ENCODE data around the gene UBE2Q2.

UBE2Q2 gene

DNA sequence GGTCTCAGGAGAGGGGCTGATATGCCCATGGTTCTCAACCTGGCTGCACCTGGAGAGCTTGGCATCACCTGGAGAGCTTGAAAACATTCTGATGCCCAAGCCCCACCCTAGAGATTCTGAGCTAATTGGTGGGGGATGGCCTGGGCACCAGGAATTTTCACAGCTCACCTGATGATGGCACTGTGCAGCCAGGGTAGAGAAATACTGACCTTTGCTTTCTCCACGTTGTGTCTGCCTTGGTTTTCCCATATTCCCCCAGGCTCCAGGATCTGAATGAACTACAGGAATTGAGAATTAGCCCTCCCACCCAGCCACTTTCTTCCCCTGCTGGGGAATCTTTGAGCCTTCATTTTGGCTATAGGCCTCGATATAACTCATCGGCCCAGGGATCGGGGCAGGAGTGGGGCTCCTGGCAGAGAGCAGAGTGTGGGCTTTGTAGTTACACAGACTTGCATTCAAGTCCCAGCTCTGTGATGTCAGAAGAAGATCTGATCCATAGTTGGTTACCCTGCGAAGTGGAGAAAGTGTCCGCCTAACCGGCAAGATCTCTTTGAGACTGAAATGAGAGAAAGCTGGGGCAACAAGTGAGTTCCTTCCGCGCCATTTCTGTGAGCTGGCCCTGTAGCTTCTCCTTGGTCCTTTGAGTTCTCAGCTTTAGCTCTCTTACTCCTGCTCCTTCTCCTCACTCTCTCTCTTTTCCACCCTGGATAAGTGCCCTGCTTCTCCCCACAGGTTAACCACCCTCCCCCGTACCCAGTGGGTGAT lies 33.1 kb upstream of the UBE2Q2 start:
- Histone ChIP-seq H3K4me1 (ENCODE audit: control insufficient read depth, insufficient read depth, low read length) (no peaks in the 10 kb centered on the region), H3K36me3 (ENCODE audit: control insufficient read depth, insufficient read depth, low read length) (no peaks in the 10 kb centered on the region), H3K9me3 (ENCODE audit: control insufficient read depth, low read length) (no peaks in the 10 kb centered on the region), H3K27ac (ENCODE audit: insufficient read depth, low read depth, low read length, poor library complexity, severe bottlenecking) (no peak overlapping the region), H3K4me3 (ENCODE audit: insufficient read depth, low read depth, low read length) (no peak overlapping the region), H3K27me3 (ENCODE audit: control insufficient read depth, insufficient read depth, low read length, poor library complexity, severe bottlenecking) (no peaks in the 10 kb centered on the region)
- WGBS, 2 experiments, result 79 to 81% methylated on average over 10 of the region's 10 CpGs

- H3K36me3 ChIP-seq (ENCODE audit: control insufficient read depth, insufficient read depth, low read length), result no peaks in the 10 kb centered on the region
- H3K27ac ChIP-seq (ENCODE audit: insufficient read depth, low read depth, low read length, poor library complexity, severe bottlenecking), result no peak overlapping the region
- no peaks in the 10 kb centered on the region for H3K9me3 ChIP-seq (ENCODE audit: control insufficient read depth, low read length)
- WGBS, 2 experiments, result 96 to 98% methylated on average over 2 of the region's 2 CpGs
- no peaks in the 10 kb centered on the region for H3K4me1 ChIP-seq (ENCODE audit: control insufficient read depth, insufficient read depth, low read length)
- no peaks in the 10 kb centered on the region for H3K27me3 ChIP-seq (ENCODE audit: control insufficient read depth, insufficient read depth, low read length, poor library complexity, severe bottlenecking)
- no peak overlapping the region for H3K4me3 ChIP-seq (ENCODE audit: insufficient read depth, low read depth, low read length)
Measured at GRCh38 chr15:75810874-75811498, 32.3 kb upstream of the UBE2Q2 start.

DNA sequence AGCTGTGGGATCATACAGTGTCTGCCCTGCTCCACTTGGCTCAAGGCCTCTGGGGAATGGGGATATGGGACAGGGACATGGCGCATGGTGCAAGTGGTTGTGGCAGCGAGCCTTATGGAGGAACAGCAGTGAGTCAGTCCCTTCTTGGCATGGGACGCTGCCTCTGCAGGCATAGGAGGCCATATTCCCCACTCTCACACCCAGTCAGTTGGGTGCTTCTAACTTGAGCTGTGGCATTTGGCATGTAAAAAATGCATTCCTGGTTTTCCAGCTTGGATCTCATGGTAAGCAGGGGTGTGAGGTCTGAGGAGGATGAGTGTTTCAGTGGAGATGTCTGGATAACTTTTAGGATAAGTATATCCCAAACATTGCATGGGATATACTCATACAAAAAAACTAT lies 31.6 kb upstream of the UBE2Q2 start:
- 91 to 99% methylated on average over 3 of the region's 3 CpGs for WGBS, 2 experiments
- Histone ChIP-seq H3K4me1 (ENCODE audit: control insufficient read depth, insufficient read depth, low read length) (no peaks in the 10 kb centered on the region), H3K9me3 (ENCODE audit: control insufficient read depth, low read length) (no peaks in the 10 kb centered on the region), H3K36me3 (ENCODE audit: control insufficient read depth, insufficient read depth, low read length) (no peaks in the 10 kb centered on the region), H3K4me3 (ENCODE audit: insufficient read depth, low read depth, low read length) (no peak overlapping the region), H3K27ac (ENCODE audit: insufficient read depth, low read depth, low read length, poor library complexity, severe bottlenecking) (no peak overlapping the region), H3K27me3 (ENCODE audit: control insufficient read depth, insufficient read depth, low read length, poor library complexity, severe bottlenecking) (no peaks in the 10 kb centered on the region)

DNA sequence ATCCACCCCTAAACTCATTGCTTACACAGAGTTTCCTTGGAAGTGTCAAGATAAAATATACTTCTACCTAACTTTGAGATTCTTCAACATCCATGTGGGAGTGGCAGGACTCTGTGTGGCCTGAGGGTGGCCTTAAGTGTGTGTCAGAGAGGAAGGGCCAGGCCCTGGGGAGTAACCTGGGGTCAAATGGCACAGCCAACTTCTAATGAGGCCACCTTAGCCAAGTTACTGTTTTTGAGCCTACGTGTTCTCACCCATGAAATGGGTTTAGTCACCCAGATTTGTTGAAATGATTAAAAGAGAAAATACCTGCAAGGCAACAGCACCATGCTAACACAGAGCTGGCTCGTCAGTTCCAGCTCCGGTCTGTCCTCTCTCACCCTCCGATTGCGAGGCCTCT lies 28.5 kb upstream of the UBE2Q2 start:
- no peaks in the 10 kb centered on the region for H3K36me3 ChIP-seq (ENCODE audit: control insufficient read depth, insufficient read depth, low read length)
- H3K4me3 ChIP-seq (ENCODE audit: insufficient read depth, low read depth, low read length), result no peak overlapping the region
- H3K27me3 ChIP-seq (ENCODE audit: control insufficient read depth, insufficient read depth, low read length, poor library complexity, severe bottlenecking), result no peaks in the 10 kb centered on the region
- 85 to 94% methylated on average over 5 of the region's 5 CpGs for WGBS, 2 experiments
- H3K27ac ChIP-seq (ENCODE audit: insufficient read depth, low read depth, low read length, poor library complexity, severe bottlenecking), result no peak overlapping the region
- H3K9me3 ChIP-seq (ENCODE audit: control insufficient read depth, low read length), result no peaks in the 10 kb centered on the region
- no peaks in the 10 kb centered on the region for H3K4me1 ChIP-seq (ENCODE audit: control insufficient read depth, insufficient read depth, low read length)

DNA sequence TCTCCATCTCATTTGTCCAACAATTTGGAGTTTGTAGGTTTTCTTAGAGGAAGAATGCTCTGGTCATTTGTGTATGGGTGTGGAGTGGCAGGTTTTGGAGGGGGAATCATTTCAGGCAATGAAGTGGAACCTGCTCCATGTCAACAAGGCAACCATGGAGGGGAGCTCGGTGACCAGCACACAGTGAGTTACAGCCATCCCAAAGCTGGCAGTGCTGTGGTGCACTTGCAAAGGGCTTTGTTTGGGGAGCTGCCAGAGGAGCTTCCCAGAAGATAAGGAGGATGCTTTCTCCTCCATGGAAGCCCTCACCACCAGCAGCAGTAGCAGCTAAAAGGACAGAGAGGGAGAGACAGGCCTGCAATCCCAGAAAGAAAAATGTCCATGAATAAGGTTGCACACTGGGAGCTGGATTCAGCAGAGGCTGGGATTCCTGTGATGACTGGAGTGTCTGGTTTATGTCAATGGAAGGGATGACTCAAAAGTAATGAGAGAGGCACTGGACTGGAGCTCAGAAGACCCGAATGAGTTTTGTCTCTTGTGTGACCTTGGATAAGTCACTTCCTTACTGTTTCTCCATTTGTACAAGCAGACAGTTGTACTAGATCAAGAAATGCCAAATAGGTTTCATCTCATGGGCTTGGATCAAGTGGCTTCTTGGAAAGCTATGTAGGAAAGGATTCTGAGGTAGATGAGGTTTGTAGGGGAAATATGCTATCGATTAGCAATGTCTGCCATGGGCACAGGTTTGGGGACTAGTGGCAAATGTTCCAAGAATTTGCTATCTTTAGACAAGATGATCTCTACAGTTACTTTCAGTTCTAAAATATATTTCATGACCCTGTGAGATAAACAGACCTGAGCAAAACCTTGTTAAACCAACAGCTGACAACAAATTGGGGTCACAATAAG lies 27.2 kb upstream of the UBE2Q2 start:
- 90 to 93% methylated on average over 3 of the region's 3 CpGs for WGBS, 2 experiments
- Histone ChIP-seq H3K9me3 (ENCODE audit: control insufficient read depth, low read length) (no peaks in the 10 kb centered on the region), H3K4me3 (ENCODE audit: insufficient read depth, low read depth, low read length) (no peak overlapping the region), H3K27ac (ENCODE audit: insufficient read depth, low read depth, low read length, poor library complexity, severe bottlenecking) (no peak overlapping the region), H3K27me3 (ENCODE audit: control insufficient read depth, insufficient read depth, low read length, poor library complexity, severe bottlenecking) (no peaks in the 10 kb centered on the region), H3K4me1 (ENCODE audit: control insufficient read depth, insufficient read depth, low read length) (no peaks in the 10 kb centered on the region), H3K36me3 (ENCODE audit: control insufficient read depth, insufficient read depth, low read length) (no peaks in the 10 kb centered on the region)

DNA sequence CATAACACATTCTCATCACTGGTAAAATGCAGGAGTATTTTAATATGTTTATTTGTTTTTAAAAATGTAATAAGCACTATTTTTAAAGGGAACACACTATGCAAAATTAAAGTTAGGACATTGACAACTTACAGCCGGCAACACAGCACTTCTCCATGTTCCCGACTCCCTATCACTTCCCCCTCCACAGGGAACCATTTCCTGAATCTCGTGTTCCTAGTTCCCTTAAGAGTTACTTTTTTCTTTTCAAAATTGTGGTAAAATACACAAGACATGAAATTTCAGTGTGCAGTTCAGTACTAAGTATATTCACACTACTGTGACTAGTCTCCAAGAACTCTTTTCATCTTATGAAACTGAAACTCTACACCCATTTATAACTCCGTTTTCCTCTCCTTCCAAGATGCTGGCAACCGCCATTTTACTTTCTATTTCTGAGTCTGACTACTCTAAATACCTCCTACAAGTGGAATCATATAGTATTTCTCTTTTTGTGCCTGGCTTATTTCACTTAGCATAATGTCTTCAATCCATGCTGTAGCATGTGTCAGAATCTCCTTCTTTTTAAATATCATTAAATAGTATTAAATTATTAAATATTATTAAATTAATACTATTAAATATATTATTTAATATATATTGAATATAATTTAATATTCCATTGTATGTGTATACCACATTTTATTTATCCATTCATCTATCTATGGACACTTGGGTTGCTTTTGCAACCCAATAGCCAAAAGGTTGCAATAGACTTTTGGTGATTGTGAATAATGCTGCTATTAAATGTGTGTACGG lies 25.9 kb upstream of the UBE2Q2 start:
- WGBS, 2 experiments, result 75 to 78% methylated on average over 5 of the region's 6 CpGs
- Histone ChIP-seq H3K27ac (ENCODE audit: insufficient read depth, low read depth, low read length, poor library complexity, severe bottlenecking) (no peak overlapping the region), H3K4me1 (ENCODE audit: control insufficient read depth, insufficient read depth, low read length) (no peaks in the 10 kb centered on the region), H3K4me3 (ENCODE audit: insufficient read depth, low read depth, low read length) (no peak overlapping the region), H3K9me3 (ENCODE audit: control insufficient read depth, low read length) (no peaks in the 10 kb centered on the region), H3K36me3 (ENCODE audit: control insufficient read depth, insufficient read depth, low read length) (no peaks in the 10 kb centered on the region), H3K27me3 (ENCODE audit: control insufficient read depth, insufficient read depth, low read length, poor library complexity, severe bottlenecking) (no peaks in the 10 kb centered on the region)

- Histone ChIP-seq H3K27me3 (ENCODE audit: control insufficient read depth, insufficient read depth, low read length, poor library complexity, severe bottlenecking) (no peaks in the 10 kb centered on the region), H3K4me3 (ENCODE audit: insufficient read depth, low read depth, low read length) (no peak overlapping the region), H3K4me1 (ENCODE audit: control insufficient read depth, insufficient read depth, low read length) (peaks cover 14% of the 10 kb centered on the region), H3K27ac (ENCODE audit: insufficient read depth, low read depth, low read length, poor library complexity, severe bottlenecking) (no peak overlapping the region), H3K9me3 (ENCODE audit: control insufficient read depth, low read length) (no peaks in the 10 kb centered on the region), H3K36me3 (ENCODE audit: control insufficient read depth, insufficient read depth, low read length) (no peaks in the 10 kb centered on the region)
- WGBS, 2 experiments, result 91 to 94% methylated on average over 2 of the region's 2 CpGs
Measured at GRCh38 chr15:75820206-75820605, 23.0 kb upstream of the UBE2Q2 start.

DNA sequence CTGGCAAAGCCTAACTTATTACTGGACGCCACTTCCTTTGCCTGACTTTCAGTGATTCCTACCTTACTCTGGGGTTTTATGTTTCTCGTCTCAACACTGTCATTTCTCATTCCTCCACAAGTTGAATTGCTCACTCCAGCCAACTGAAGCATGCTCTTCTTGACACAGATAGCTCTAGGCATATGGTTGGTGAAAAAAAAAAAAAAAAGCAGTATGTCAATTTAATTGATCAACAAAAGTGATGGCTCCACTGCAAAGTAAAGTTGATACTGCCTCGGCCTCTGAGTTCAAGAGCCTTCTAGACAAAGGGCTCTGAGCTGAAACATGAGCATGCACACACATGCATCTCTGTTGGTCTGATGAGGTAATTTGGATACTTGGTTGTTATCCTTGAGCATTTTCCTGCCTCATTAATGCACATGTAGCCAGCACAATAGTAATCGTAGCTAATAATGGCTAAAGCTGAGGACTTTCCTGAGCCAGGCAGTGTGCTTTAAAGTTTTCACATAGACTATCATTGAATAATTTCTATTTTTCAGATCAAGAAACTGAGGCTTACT lies 21.4 kb upstream of the UBE2Q2 start:
- no peak overlapping the region for H3K4me3 ChIP-seq (ENCODE audit: insufficient read depth, low read depth, low read length)
- 93 to 96% methylated on average over 4 of the region's 4 CpGs for WGBS, 2 experiments
- H3K27me3 ChIP-seq (ENCODE audit: control insufficient read depth, insufficient read depth, low read length, poor library complexity, severe bottlenecking), result no peaks in the 10 kb centered on the region
- H3K9me3 ChIP-seq (ENCODE audit: control insufficient read depth, low read length), result no peaks in the 10 kb centered on the region
- no peaks in the 10 kb centered on the region for H3K36me3 ChIP-seq (ENCODE audit: control insufficient read depth, insufficient read depth, low read length)
- H3K27ac ChIP-seq (ENCODE audit: insufficient read depth, low read depth, low read length, poor library complexity, severe bottlenecking), result no peak overlapping the region
- peaks cover 14% of the 10 kb centered on the region for H3K4me1 ChIP-seq (ENCODE audit: control insufficient read depth, insufficient read depth, low read length)

DNA sequence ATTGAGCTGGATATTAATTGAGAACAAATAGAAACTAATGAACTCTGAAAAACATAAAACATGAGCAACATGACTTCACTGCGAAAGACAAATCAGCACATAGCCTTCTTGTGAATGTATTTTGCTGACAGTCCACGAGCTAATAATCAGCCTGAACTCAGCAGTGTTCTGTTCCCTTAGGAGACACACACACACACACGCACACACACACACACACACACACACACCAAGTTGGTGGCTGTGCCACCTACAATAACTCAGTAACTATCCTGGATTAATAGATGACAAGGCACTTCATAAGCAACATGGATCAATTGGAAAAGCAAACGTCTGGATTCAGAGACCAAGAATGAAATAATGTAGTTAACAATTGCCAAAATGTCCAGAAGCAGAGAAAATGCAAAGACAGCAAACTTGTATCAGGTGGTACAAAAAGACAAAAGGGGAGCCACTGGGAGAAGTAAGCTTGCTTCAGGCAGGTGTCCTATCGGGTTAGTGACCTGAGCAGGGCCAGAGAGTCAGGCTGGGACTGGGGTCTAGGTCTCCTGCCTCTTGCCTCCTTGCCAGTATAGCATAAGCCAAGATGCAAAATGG lies 20.5 kb upstream of the UBE2Q2 start:
- H3K27me3 ChIP-seq (ENCODE audit: control insufficient read depth, insufficient read depth, low read length, poor library complexity, severe bottlenecking), result no peaks in the 10 kb centered on the region
- no peaks in the 10 kb centered on the region for H3K36me3 ChIP-seq (ENCODE audit: control insufficient read depth, insufficient read depth, low read length)
- H3K27ac ChIP-seq (ENCODE audit: insufficient read depth, low read depth, low read length, poor library complexity, severe bottlenecking), result no peak overlapping the region
- H3K4me3 ChIP-seq (ENCODE audit: insufficient read depth, low read depth, low read length), result no peak overlapping the region
- H3K4me1 ChIP-seq (ENCODE audit: control insufficient read depth, insufficient read depth, low read length), result peaks cover 14% of the 10 kb centered on the region
- H3K9me3 ChIP-seq (ENCODE audit: control insufficient read depth, low read length), result no peaks in the 10 kb centered on the region
- 79 to 83% methylated on average over 5 of the region's 5 CpGs for WGBS, 2 experiments
